Effector memory CD8-positive, alpha-beta T cell (primary cell): ENCODE data around the gene COL2A1.
A peak's percentile ranks its signal among the peaks of the same experiment; 100 is the strongest.

ENCODE experiments used
- ATAC-seq: fragments of 150-1000 bp; cut with Tn5 transposase; replicated peaks from 2 replicates; pipeline ENCODE4 v1.10.0; 2021; ENCODE audit warnings: mild to moderate bottlenecking, moderate library complexity
- DNase-seq, 3 experiments: peaks; one replicate each; pipeline ENCODE4 v3.0.0; 2021
- H3K27ac Mint-ChIP-seq, 2 donors: one replicate each; pipeline ENCODE4 v1.8.0; 2022; ENCODE audit warnings: mild to moderate bottlenecking in 2 of 2, mixed read lengths in 2 of 2, moderate library complexity in 2 of 2
- H3K27me3 Mint-ChIP-seq, 2 donors: one replicate each; pipeline ENCODE4 v1.8.0; 2022; ENCODE audit warnings: mixed read lengths in 2 of 2
- H3K36me3 Mint-ChIP-seq: one replicate; pipeline ENCODE4 v1.8.0; 2022; ENCODE audit warnings: mild to moderate bottlenecking, moderate library complexity, mixed read lengths; ENCODE audit not compliant: insufficient read depth
- H3K4me1 Mint-ChIP-seq, 2 donors: one replicate each; pipeline ENCODE4 v1.8.0; 2022; ENCODE audit warnings: low read depth in 2 of 2, mixed read lengths in 2 of 2
- H3K4me3 Mint-ChIP-seq, 2 donors: one replicate each; pipeline ENCODE4 v1.8.0; 2022; ENCODE audit warnings: mild to moderate bottlenecking in 2 of 2, mixed read lengths in 2 of 2, moderate library complexity in 2 of 2
- H3K9me3 Mint-ChIP-seq, 2 donors: one replicate each; pipeline ENCODE4 v1.8.0; 2022; ENCODE audit warnings: mixed read lengths in 2 of 2

Gene COL2A1

DNA sequence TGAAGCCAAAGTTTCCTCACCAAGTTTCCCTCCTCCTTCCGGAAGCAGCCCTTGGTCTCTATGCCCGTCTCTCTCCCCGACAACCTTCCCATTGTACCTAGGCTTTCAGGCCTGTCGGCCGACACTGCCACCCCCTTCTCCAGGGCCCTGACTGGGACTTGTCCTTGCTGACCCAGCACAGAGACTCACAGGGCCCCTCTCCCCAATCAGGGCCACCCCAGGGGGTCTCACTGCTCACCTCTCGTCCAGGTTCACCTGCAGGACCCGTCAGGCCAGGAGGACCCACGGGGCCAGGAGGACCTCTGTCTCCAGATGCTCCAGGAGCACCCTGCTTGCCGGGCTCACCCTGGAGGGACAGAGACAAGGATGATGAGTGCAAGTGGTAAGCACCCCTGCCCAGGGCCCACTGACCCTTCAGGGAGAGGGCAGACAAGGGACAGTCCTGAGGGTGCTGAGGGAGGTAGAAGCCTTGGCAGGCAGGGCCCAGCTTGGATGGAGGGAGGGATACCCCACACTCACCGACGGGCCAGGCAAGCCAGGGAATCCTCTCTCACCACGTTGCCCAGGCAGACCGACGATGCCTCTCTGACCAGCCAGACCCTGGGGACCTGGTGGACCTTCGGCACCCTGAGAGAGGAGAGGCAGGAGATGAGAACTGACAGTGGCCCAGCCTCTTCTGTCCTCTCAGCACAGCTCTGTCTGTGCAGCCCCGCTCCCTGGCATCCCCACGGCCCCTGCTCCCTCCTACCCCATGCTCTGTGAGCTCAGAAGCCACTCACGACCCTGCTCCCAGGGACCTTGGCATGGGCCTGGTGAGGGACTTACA is 26.3 kb downstream of the COL2A1 start:
- Mint-ChIP-seq H3K27ac (no peak overlapping the region), H3K9me3 (no peaks in the 10 kb centered on the region), H3K4me1 (peaks cover 0 to 4% of the 10 kb centered on the region in 2 donors), H3K4me3 (no peak overlapping the region), H3K27me3 (peaks cover 10 to 39% of the 10 kb centered on the region in 2 donors), H3K36me3 (no peaks in the 10 kb centered on the region)
- ATAC-seq (no peak), DNase-seq (no peak)

DNA sequence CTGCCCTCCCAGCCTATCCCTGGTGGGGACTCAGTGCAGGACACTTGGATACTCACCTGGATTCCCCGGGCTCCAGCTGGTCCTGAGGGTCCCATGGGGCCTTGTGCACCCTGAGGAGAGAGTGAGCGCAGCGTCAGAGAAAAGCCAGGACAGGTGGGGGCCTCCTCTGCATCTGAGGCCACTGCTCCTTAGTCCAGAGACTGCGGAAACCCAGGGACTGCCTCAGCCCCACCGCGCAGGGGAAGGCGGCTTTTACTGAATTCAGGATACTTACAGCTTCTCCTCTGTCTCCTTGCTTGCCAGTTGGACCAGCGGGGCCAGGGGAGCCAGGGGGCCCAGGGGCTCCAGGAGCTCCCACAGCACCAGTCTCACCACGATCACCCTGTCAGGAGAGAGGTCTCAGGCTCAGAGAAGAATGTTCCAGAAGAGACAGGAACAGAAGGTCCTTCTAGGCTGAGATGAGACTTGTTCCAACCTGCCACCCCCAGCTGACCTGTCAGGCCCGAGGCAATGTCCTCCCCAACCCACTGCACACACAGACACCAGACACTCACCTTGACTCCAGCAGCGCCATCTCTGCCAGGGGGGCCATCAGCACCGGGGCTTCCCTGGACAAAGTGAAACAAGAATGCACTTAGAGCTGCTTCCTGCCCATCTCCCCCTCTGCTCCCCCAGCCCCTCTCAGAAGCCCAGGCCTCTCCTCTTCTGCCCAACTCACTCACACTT is 27.1 kb downstream of the COL2A1 start:
- DNase-seq (no peak), ATAC-seq (no peak)
- no peak overlapping the region for H3K4me3 Mint-ChIP-seq
- H3K9me3 Mint-ChIP-seq, result no peaks in the 10 kb centered on the region
- peaks cover 10 to 32% of the 10 kb centered on the region in 2 donors for H3K27me3 Mint-ChIP-seq
- H3K27ac Mint-ChIP-seq, result no peak overlapping the region
- peaks cover 0 to 4% of the 10 kb centered on the region in 2 donors for H3K4me1 Mint-ChIP-seq
- H3K36me3 Mint-ChIP-seq, result no peaks in the 10 kb centered on the region

DNA sequence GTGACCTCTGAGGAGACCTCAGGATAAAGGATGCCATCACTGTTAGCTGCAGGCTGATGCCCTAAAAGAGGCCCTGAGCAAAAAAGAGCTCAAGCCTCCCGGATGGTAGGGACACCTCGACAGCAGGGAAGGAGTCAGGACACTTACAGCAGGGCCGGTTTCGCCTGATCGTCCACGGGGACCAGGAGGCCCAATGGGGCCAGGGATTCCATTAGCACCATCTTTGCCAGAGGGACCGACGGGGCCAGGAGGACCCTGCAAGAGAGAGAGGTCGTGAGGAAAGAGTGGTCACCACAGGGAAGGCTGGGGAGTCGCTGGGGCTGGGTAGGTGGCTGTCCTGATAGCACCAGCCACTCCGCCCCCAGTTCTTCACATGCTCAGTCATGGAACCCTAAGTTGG is 28.5 kb downstream of the COL2A1 start:
- Mint-ChIP-seq H3K4me1 (peaks cover 0 to 4% of the 10 kb centered on the region in 2 donors), H3K36me3 (no peaks in the 10 kb centered on the region), H3K4me3 (no peak overlapping the region), H3K27ac (no peak overlapping the region), H3K9me3 (no peaks in the 10 kb centered on the region), H3K27me3 (peaks cover 10 to 24% of the 10 kb centered on the region in 2 donors)
- ATAC-seq (no peak), DNase-seq (no peak)

DNA sequence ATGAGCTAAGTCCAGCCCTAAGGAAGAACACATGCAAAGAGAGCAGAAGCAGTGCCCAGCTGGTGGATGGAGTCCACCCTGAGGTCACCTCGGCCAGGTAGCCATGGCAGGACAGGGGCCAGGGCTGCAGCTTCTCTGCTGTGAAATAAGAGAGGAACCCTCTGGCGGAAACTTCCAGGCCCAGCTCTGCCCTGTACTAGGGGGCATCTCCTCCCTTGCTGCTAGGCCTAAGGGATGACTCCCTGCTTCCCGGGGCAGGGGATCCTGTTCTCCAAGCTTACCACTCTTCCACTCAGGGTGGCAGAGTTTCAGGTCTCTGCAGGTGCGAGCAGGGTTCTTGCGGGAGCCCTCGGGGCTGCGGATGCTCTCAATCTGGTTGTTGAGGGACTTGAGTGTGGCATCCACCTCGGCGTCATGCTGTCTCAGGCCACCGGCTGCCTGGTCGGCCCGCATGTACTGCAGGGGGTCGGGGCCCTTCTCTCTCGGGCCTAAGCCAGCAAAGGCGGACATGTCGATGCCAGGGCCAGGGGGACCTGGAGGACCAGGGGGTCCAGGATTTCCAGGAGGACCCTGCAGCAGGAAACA is 29.1 kb downstream of the COL2A1 start:
- no peak for ATAC-seq
- Mint-ChIP-seq H3K27me3 (peaks cover 4 to 17% of the 10 kb centered on the region in 2 donors), H3K36me3 (no peaks in the 10 kb centered on the region), H3K4me1 (peaks cover 0 to 4% of the 10 kb centered on the region in 2 donors), H3K4me3 (no peak overlapping the region), H3K9me3 (no peaks in the 10 kb centered on the region), H3K27ac (no peak overlapping the region)
- no peak for DNase-seq

DNA sequence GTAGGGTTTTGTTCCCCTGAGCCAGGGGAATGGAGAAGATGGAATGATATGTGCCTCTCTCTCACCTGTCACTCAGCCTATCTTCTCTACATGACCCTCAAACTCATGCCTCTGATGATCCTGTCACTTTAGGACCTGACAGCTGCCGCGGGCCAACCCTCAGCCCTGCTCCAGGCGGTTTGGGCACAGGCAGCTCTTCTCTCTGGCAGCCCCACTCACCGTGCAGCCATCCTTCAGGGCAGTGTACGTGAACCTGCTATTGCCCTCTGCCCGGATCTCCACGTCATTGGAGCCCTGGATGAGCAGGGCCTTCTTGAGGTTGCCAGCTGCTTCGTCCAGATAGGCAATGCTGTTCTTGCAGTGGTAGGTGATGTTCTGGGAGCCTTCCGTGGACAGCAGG is 30.4 kb downstream of the COL2A1 start:
- no peak overlapping the region for H3K4me3 Mint-ChIP-seq
- DNase-seq, result no peak
- H3K9me3 Mint-ChIP-seq, result no peaks in the 10 kb centered on the region
- no peaks in the 10 kb centered on the region for H3K36me3 Mint-ChIP-seq
- peaks cover under 1 to 6% of the 10 kb centered on the region in 2 donors for H3K27me3 Mint-ChIP-seq
- no peak for ATAC-seq
- H3K4me1 Mint-ChIP-seq, result peaks cover 0 to under 1% of the 10 kb centered on the region in 2 donors
- no peak overlapping the region for H3K27ac Mint-ChIP-seq

DNA sequence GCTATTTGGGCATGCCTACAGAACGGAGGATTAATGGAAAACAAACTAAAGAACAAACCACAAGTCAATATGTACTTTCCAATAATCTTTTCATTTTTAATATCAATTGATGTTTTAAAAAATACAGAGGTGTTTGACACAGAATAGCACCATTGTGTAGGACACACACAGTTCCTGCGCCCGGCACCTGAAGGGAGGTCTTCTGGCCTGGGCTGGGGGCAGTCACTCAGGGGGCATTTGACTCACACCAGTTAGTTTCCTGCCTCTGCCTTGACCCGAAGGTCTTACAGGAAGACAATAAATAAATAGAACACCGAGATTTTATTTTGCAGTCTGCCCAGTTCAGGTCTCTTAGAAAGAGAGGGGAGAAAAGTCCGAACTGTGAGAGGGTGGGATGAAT is 31.4 kb downstream of the COL2A1 start:
- Mint-ChIP-seq H3K27me3 (no peaks in the 10 kb centered on the region), H3K9me3 (no peaks in the 10 kb centered on the region), H3K36me3 (no peaks in the 10 kb centered on the region), H3K27ac (no peak overlapping the region), H3K4me1 (no peaks in the 10 kb centered on the region), H3K4me3 (no peak overlapping the region)
- ATAC-seq (no peak), DNase-seq (no peak)

DNA sequence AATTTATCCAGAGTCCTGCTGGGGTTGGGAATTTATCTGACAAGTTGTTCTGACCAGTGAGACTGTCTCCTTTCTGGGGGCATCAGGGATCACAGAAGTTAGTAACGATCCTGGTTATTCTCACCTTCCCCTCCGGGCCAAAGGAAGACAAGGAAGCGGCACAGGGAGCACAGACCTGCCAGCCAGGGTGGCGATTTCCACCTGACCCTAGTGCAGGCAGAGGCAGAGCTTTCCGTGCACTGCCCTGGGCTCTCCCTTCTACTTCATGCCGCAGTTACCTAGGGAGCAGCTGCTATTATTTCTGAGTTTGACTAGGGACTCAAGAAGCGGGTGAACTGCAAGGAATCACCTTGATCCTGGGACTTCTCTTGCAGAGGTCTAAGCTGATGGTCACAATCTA is 33.4 kb downstream of the COL2A1 start:
- DNase-seq, result no peak
- H3K36me3 Mint-ChIP-seq, result peaks cover 11% of the 10 kb centered on the region
- no peak for ATAC-seq
- H3K27ac Mint-ChIP-seq, result no peak overlapping the region
- no peak overlapping the region for H3K4me3 Mint-ChIP-seq
- H3K4me1 Mint-ChIP-seq, result peaks cover 2 to 7% of the 10 kb centered on the region in 2 donors
- H3K27me3 Mint-ChIP-seq, result no peaks in the 10 kb centered on the region
- no peaks in the 10 kb centered on the region for H3K9me3 Mint-ChIP-seq

DNA sequence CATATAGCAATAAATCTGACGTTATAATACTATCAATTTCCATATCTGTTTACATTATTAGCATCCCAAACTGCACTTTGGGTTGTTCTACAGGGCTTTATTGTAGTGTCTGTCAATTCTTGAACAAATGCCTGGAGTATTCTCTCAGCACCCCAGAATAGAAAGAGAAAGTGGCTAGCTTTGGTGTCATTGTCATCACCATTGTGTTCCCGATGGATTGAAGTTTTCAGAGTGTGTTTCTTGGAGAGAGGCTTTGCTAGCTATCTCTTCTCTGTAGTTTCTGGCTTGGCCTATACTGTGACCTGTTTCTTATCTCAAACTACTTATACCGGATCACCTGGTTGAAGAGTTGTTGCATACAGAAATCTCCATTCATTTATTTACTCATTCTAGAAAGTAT is 34.4 kb downstream of the COL2A1 start:
- DNase-seq, result no peak
- H3K4me1 Mint-ChIP-seq, result peaks cover 5 to 17% of the 10 kb centered on the region in 2 donors
- no peak overlapping the region for H3K4me3 Mint-ChIP-seq
- no peak for ATAC-seq
- no peaks in the 10 kb centered on the region for H3K27me3 Mint-ChIP-seq
- no peak overlapping the region for H3K27ac Mint-ChIP-seq
- H3K36me3 Mint-ChIP-seq, result peaks cover 13% of the 10 kb centered on the region
- no peaks in the 10 kb centered on the region for H3K9me3 Mint-ChIP-seq

DNA sequence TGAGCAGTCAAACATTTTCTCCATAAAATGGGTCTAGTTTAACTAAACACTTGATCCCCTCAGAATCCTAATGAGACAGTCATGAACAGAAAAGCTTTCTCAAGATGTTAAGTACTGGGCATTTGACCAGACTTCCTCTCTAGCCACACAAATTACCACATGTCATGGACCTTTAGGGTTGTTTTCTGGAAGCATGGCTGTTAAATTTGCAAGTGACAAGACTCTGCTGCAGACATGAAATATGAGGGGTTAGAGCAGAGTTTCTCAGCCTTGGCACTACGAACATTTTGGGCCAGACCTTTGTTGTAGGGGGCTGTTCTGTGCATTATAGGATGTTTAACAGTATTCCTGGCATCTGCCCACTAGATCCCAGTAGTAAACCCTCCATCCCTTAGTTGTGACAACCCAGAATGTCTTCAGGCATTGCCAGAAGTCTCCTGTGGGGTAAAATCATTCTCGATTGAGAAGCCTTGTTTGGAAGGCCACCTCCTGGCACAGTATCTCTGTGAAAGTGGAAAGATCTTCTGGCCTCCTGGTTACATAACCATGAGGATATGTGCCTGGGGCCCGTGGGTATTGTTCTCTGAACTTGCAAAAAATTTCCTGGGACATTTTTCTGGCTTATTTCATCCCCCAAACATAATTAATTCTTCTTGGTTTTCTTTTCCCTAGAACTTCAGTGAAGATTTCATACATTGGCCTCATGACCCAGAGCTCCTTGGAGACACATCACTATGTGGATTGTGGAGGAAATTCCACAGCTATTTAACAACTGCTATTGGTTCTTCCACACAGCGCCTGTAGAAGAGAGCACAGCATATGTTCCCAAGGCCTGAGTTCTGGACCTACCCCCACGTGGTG is 36.6 kb downstream of the COL2A1 start:
- H3K36me3 Mint-ChIP-seq, result peaks cover 23% of the 10 kb centered on the region

DNA sequence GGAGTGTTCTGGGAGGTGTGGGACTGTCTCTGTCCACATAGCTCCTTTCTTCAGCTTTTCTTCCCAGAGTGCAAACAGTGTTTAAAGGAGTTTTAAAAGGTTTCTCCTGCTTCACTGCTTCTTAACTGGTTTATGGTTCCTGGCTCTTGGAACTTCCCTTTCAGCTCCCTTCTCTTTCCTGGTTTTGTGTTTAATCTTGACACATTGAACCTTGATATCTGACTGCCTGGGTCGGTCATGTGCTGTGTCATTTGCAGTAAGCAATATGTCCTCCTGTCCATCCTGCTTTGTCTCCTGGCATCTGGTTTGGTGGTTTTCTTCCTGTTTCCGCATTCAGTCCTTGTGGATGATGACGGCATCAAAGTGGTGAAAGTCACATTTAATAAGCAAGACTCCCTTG is 38.7 kb downstream of the COL2A1 start:
- peaks cover 8 to 17% of the 10 kb centered on the region in 2 donors for H3K27me3 Mint-ChIP-seq
- ATAC-seq, result no peak
- peak overlapping the region; percentile 100 for H3K4me3 Mint-ChIP-seq
- H3K36me3 Mint-ChIP-seq, result peaks cover 23% of the 10 kb centered on the region
- DNase-seq, result no peak
- H3K27ac Mint-ChIP-seq, result no peak overlapping the region
- H3K9me3 Mint-ChIP-seq, result no peaks in the 10 kb centered on the region
- H3K4me1 Mint-ChIP-seq, result peaks cover 22 to 35% of the 10 kb centered on the region in 2 donors

More for the DNA sequence above, 36.6 kb downstream of the COL2A1 start:
- Mint-ChIP-seq H3K9me3 (no peaks in the 10 kb centered on the region), H3K27ac (peak overlapping the region in 1 of 2 donors; percentile 7), H3K4me3 (no peak overlapping the region), H3K4me1 (peaks cover 22 to 35% of the 10 kb centered on the region in 2 donors), H3K27me3 (no peaks in the 10 kb centered on the region)
- no peak for DNase-seq
- no peak for ATAC-seq

DNA sequence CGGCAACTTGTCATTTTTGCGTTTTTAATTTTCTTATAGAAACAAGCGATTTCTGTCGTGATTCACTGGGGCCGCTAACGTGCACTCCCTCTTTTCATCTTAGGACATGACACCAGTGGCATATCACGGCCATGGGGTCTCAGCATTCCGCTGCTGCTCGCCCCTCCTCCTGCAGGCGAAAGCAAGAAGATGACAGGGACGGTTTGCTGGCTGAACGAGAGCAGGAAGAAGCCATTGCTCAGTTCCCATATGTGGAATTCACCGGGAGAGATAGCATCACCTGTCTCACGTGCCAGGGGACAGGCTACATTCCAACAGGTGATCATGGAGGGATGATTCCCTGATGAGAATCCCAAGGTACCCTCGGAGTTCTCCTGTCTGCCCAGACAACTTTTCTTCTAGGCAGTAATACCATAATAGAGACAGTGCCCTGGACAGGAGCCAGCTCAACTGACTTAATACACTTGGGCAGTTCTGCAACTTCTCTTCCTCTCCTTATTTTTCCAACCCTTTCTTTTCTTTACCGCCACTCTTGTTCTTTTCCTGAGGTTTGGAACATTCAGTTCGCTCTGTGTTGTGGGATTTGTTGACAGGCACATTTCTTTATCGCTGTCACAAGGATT is 40.1 kb downstream of the COL2A1 start:
- Mint-ChIP-seq H3K9me3 (no peaks in the 10 kb centered on the region), H3K27ac (peak overlapping the region; percentile 96 to 99), H3K36me3 (peaks cover 23% of the 10 kb centered on the region), H3K4me1 (peaks cover 22 to 35% of the 10 kb centered on the region in 2 donors), H3K4me3 (peak overlapping the region; percentile 100), H3K27me3 (peaks cover 22 to 30% of the 10 kb centered on the region in 2 donors)
- DNase-seq (no peak), ATAC-seq (no peak)

DNA sequence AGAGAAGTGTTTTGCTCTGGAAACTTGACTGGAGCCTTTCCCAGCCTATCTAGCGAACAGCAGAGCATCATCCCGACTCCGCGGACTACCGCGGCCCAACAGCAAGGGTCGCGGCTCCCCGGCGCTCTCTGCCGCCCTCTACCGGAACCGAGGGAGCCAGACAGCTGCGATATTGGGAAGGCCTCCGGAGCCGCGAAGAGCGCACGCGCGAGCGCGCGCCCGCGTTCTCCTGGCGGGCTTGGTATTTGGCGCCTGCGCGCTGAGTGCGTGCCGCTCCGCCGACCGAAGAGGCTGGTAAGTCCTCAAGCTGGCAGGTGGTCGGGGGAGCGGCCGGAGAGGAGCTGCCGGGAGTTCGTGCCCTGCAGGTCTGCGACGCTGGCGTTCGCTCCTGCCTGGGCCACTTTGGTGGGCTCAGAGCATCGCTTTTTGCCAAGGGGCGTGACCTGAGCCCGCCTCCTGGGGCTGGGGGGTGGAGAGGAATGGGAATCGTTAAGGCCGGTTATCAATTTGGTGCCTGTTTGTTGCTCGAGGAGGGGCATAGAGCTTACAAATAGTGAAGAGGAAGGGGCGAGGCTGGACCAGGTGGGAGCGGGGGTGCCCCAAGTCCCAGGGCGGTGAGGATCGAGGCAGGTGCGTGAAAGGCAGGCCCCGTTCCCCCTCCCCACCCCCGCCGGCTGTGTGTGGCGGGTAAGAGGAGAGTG is 40.8 kb downstream of the COL2A1 start, which contains the start of gene TMEM106C:
TSS of gene TMEM106C (plus strand) at position 257 of the 701 bp plus-strand sequence. CDS start 641 bp downstream, outside the sequence.
- Mint-ChIP-seq H3K27me3 (peaks cover 23 to 30% of the 10 kb centered on the region in 2 donors), H3K9me3 (no peaks in the 10 kb centered on the region), H3K27ac (peak within 1 kb of the TSS; percentile 96 to 99), H3K4me1 (peaks cover 22 to 35% of the 10 kb centered on the region in 2 donors), H3K36me3 (peaks cover 23% of the 10 kb centered on the region), H3K4me3 (peak within 1 kb of the TSS; percentile 100)
- DNase-seq, result peak; percentile 85 to 91 (median 87)
- ATAC-seq, result peak; percentile 97
